SU-DHL-6 (cell line): ENCODE measurements around the gene ANO6.
"Not testable (repeated sequence)": the region's sequence is repeated elsewhere in the genome, so short reads cannot be mapped to it uniquely, and the experiment has no call there.

Experiments used
- H2AFZ ChIP-seq: fragments of 200-600 bp; sonication (generic); 2 replicates; pipeline ENCODE4 v1.6.1; 2014; ENCODE audit warnings: low read depth, mild to moderate bottlenecking, moderate library complexity, mixed read lengths, antibody characterized with exemption, low read length; ENCODE audit not compliant: severe bottlenecking
- H3F3A ChIP-seq: fragments of 200-600 bp; shearing (Covaris generic); 2 replicates; pipeline ENCODE4 v1.6.0; 2016; ENCODE audit warnings: antibody characterized with exemption, mild to moderate bottlenecking; ENCODE audit not compliant: insufficient read depth
- H3K27ac ChIP-seq: fragments of 200-600 bp; sonication (generic); 2 replicates; pipeline ENCODE4 v1.5.1; 2016; ENCODE audit warnings: low read depth, mild to moderate bottlenecking, low read length, moderate library complexity, mixed read lengths
- H3K27me3 ChIP-seq: fragments of 200-600 bp; sonication (generic), shearing (Covaris generic); 2 replicates; pipeline ENCODE4 v1.6.0; 2014; ENCODE audit warnings: mild to moderate bottlenecking, low read length
- H3K36me3 ChIP-seq: fragments of 200-600 bp; sonication (generic); 2 replicates; pipeline ENCODE4 v1.6.1; 2014; ENCODE audit warnings: mild to moderate bottlenecking, low read length, mixed read lengths
- H3K4me2 ChIP-seq: fragments of 300-600, 200-600 bp; shearing (Covaris generic), sonication (generic); 2 replicates; pipeline ENCODE4 v1.6.0; 2014; ENCODE audit warnings: low read length, low read depth, mild to moderate bottlenecking; ENCODE audit not compliant: poor library complexity, severe bottlenecking
- H3K4me3 ChIP-seq: fragments of 200-600 bp; sonication (generic); 2 replicates; pipeline ENCODE4 v1.5.1; 2014; ENCODE audit warnings: antibody characterized with exemption, low read length, mild to moderate bottlenecking, mixed read lengths; ENCODE audit not compliant: insufficient read depth, poor library complexity, severe bottlenecking
- H3K79me2 ChIP-seq: fragments of 200-600 bp; sonication (generic); 2 replicates; pipeline ENCODE4 v1.6.1; 2014; ENCODE audit warnings: mild to moderate bottlenecking, low read length, moderate library complexity; ENCODE audit not compliant: insufficient read depth
- H3K9ac ChIP-seq: fragments of 200-600 bp; sonication (generic); 2 replicates; pipeline ENCODE4 v1.7.0; 2014; ENCODE audit warnings: mild to moderate bottlenecking, low read length
- H3K9me2 ChIP-seq: fragments of 200-600 bp; sonication (generic); replicated peaks from 2 replicates; pipeline ENCODE4 v1.6.1; 2014; ENCODE audit warnings: low read length; ENCODE audit not compliant: insufficient read depth
- H3K9me3 ChIP-seq: fragments of 200-600 bp; sonication (generic); 2 replicates; pipeline ENCODE4 v1.6.1; 2014; ENCODE audit warnings: low read length, mixed read lengths; ENCODE audit not compliant: insufficient read depth
- H4K20me1 ChIP-seq: fragments of 200-600 bp; sonication (generic); 2 replicates; pipeline ENCODE4 v1.6.1; 2014; ENCODE audit warnings: low read depth, mild to moderate bottlenecking, antibody characterized with exemption, low read length, moderate library complexity, mixed read lengths
- CTCF ChIP-seq: fragments of 200-600 bp; sonication (generic); IDR thresholded peaks from one replicate; pipeline ENCODE4 v1.5.1; 2017; ENCODE audit warnings: antibody characterized with exemption, mild to moderate bottlenecking, low read length, moderate library complexity; ENCODE audit not compliant: insufficient read depth, poor library complexity, severe bottlenecking
- EZH2phosphoT487 ChIP-seq: fragments of 200-600 bp; sonication (generic), shearing (Covaris generic); conservative IDR thresholded peaks from 2 replicates; pipeline ENCODE4 v1.6.1; 2018; ENCODE audit warnings: mild to moderate bottlenecking, antibody characterized with exemption, low read length, moderate library complexity, mixed read lengths

Gene ANO6

DNA sequence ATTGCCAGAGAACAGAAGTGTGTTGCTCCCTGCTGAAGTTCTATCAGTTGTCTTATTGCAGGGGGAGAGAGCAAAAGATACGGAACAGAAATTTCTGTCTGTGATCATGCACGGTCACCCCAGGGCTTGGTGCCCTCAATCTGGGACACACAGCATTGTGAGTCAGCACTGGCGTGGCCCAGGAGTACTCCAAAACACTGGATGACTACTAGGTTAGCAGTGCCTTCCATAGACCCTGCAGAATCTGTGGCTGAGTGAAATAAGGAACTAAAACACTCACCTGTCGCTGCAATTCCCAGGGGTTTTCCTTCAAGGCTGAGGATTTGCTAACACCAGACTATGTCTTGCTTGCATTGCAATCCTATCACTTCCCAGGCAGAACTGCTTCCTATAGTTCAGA lies 165.5 kb downstream of the ANO6 start:
- Histone ChIP-seq H3K27ac (no peak overlapping the region), H3F3A (no peaks in the 10 kb centered on the region)

DNA sequence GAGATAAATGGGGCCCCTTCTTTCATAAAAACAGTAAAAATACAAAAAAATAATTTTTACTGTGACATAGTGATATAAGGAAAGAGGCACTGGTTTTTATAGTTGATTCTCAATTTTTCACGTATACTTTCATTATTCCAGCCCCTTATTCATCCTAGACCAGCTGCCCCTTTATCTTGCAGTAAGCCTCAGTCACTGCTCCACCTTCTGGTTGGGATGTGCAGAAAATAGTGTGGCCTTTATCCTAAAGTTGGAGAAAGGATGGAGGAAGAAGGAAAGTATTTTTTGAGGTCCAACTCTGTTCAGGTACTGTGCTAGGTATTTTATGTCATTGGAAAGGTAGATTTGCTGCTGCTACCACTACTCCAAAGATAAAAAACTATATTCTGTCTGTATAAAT lies 172.7 kb downstream of the ANO6 start:
- Histone ChIP-seq H3K27me3 (no peaks in the 10 kb centered on the region), H3F3A (no peaks in the 10 kb centered on the region), H3K79me2 (no peaks in the 10 kb centered on the region), H3K4me2 (no peak overlapping the region), H2AFZ (no peak overlapping the region), H3K4me3 (no peak overlapping the region), H3K27ac (no peak overlapping the region), H4K20me1 (no peaks in the 10 kb centered on the region), H3K9me3 (no peaks in the 10 kb centered on the region), H3K36me3 (no peaks in the 10 kb centered on the region), H3K9me2 (no peaks in the 10 kb centered on the region), H3K9ac (no peak overlapping the region)
- TF ChIP-seq CTCF (peak; percentile 12), EZH2phosphoT487 (no peak)

More for the DNA sequence above, 165.5 kb downstream of the ANO6 start:
- no peaks in the 10 kb centered on the region for H3K9me3 ChIP-seq
- no peaks in the 10 kb centered on the region for H3K9me2 ChIP-seq
- no peaks in the 10 kb centered on the region for H4K20me1 ChIP-seq
- no peak overlapping the region for H2AFZ ChIP-seq
- no peak overlapping the region for H3K4me2 ChIP-seq
- H3K79me2 ChIP-seq: no peaks in the 10 kb centered on the region
- H3K4me3 ChIP-seq: no peak overlapping the region
- no peak for TF ChIP-seq CTCF
- no peak for TF ChIP-seq EZH2phosphoT487
- no peaks in the 10 kb centered on the region for H3K27me3 ChIP-seq
- no peak overlapping the region for H3K9ac ChIP-seq
- no peaks in the 10 kb centered on the region for H3K36me3 ChIP-seq

DNA sequence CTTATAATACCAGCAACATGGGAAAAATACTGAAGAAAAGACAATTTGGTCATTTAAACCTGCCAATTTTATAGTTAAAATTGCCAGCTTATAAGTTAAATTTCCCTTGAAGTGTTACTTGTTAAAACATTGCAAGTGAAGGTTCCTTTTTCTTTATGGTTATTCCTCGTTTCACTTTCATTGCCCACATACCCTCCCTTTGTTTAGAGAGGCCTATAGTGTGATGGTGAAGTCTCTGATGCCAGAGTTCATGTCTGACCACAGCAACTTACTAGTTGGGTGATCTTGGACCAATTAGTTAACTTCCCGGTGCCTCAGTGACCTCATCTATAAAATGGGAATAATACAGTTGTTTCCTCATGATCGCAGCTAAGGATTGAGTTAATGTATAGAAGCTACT lies 173.5 kb downstream of the ANO6 start:
- Histone ChIP-seq H3F3A (no peaks in the 10 kb centered on the region), H3K9ac (no peak overlapping the region), H3K27me3 (no peaks in the 10 kb centered on the region), H3K79me2 (no peaks in the 10 kb centered on the region), H3K9me3 (no peaks in the 10 kb centered on the region), H3K4me3 (no peak overlapping the region), H3K27ac (no peak overlapping the region), H3K4me2 (no peak overlapping the region), H2AFZ (no peak overlapping the region), H4K20me1 (no peaks in the 10 kb centered on the region), H3K36me3 (no peaks in the 10 kb centered on the region), H3K9me2 (no peaks in the 10 kb centered on the region)
- TF ChIP-seq EZH2phosphoT487 (no peak), CTCF (no peak)

DNA sequence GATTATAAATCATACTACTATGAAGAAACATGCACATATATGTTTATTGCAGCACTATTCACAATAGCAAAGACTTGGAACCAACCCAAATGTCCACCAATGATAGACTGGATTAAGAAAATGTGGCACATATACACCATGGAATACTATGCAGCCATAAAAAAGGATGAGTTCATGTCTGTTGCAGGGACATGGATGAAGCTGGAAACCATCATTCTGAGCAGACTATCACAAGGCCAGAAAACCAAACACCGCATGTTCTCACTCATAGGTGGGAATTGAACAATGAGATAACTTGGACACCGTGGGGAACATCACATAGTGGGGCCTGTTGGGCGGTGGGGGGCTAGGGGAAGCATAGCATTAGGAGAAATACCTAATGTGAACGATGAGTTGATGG lies 181.6 kb downstream of the ANO6 start:
- not testable (repeated sequence) for H3K79me2 ChIP-seq

More for the DNA sequence above, 181.6 kb downstream of the ANO6 start:
- H3K27me3 ChIP-seq, H3K9me3 ChIP-seq, H3K9ac ChIP-seq, H2AFZ ChIP-seq, H3K27ac ChIP-seq, H3F3A ChIP-seq, H3K36me3 ChIP-seq, H3K4me3 ChIP-seq, H4K20me1 ChIP-seq, H3K4me2 ChIP-seq, H3K9me2 ChIP-seq: not testable (repeated sequence)
